IPS-18c (cell line): ENCODE data around the gene MCM6.
"Not testable (repeated sequence)": the region's sequence is repeated elsewhere in the genome, so short reads cannot be mapped to it uniquely, and the experiment has no call there.

Source experiments
- H3K4me3 ChIP-seq: 2 replicates; pipeline ENCODE4 v1.7.0; 2013; ENCODE audit warnings: low read depth, mild to moderate bottlenecking, low read length, moderate library complexity; ENCODE audit not compliant: insufficient read depth
- H3K9me3 ChIP-seq: one replicate; pipeline ENCODE4 v1.6.1; 2013; ENCODE audit warnings: mild to moderate bottlenecking, low read length, moderate library complexity; ENCODE audit not compliant: control insufficient read depth, insufficient read depth

The MCM6 gene

DNA sequence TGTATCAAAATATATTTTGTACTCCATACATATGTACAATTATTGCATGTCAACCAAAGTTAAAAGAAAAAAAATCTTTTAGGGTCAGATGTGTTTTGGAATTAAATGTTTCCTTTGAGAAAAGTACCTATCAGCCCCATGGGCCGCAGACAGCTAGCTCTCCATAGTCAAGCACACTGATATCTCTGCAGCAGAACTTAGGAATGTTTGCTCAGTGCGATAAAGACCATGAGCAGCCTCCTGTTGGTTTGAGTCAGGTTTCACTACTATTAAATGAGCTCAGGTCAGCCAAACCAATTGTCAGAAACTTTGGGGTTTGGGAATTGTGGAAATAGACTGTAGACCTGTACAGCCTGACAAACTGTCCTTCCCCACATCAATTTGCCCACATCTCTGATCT, 73.0 kb downstream of the MCM6 start:
- Histone ChIP-seq H3K9me3 (peaks cover 7% of the 10 kb centered on the region), H3K4me3 (no peak overlapping the region)

GRCh38 chr2:135802350-135802749, 73.9 kb downstream of the MCM6 start:
- H3K9me3 ChIP-seq, result peaks cover 7% of the 10 kb centered on the region
- H3K4me3 ChIP-seq, result no peak overlapping the region

- Histone ChIP-seq H3K9me3 (peaks cover 7% of the 10 kb centered on the region), H3K4me3 (no peak overlapping the region)
Observed at GRCh38 chr2:135800513-135801460, 75.5 kb downstream of the MCM6 start.

- H3K9me3 ChIP-seq, result peaks cover 7% of the 10 kb centered on the region
- no peak overlapping the region for H3K4me3 ChIP-seq
Observed at GRCh38 chr2:135799738-135800137, 76.5 kb downstream of the MCM6 start.

DNA sequence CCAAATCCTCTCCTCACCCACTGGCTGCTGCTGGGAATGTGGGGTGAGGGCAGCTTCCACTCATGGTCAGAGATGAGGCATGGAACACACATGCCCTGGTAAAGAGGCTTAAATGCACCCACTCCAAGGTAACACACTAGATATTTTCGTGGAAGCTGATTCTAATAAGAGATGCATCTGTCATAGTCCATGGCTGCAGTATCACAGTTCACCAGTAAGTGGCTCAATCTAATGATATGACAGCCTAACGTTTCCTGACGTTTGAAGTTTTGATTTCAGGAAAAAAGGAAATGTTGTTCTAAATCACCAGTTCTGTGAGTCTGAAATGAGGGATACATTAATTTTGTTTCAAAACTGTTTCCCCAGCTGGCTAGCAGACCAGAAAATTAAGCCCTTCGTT, 77.5 kb downstream of the MCM6 start:
- H3K9me3 ChIP-seq, result peaks cover 9% of the 10 kb centered on the region
- H3K4me3 ChIP-seq, result no peak overlapping the region

- H3K4me3 ChIP-seq, result no peak overlapping the region
- peaks cover 9% of the 10 kb centered on the region for H3K9me3 ChIP-seq
Observed at GRCh38 chr2:135798275-135798705, 78.0 kb downstream of the MCM6 start.

DNA sequence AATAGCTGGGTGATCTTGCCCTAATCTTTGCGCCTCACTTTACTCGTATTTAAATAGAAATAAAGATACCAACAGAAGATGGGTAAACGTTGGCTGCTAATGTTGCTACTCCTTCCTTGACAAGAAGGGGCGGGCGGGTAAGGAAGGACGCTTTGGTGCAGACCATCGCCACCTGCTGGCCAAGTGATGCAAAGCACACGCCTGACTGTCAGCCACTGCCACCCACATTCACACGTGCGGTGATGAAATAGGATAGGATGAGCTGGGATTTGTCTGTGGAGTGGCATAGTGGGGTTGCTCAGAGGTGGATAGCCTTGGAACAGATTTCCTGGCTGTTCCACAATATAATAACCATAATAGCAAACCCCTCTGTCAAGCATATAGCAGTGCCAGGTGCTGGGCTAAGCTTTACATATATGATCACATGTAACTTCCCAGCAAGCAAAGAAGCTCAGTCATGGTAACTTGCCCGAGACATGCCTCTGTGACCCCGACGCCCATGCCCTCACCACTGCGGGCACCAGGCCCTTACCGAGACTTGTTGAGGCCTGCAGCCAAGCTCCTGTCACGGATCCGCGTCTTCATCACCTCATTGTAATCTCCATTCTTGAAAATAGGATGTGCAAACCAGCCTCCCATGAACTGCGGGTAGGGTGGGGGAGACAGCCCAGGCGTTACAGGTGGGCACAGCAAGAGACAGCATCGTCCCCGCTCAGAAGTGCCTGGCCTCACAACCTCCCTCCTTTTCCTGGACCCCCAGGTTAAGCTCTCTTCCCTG, 78.6 kb downstream of the MCM6 start:
- no peak overlapping the region for H3K4me3 ChIP-seq
- peaks cover 9% of the 10 kb centered on the region for H3K9me3 ChIP-seq

DNA sequence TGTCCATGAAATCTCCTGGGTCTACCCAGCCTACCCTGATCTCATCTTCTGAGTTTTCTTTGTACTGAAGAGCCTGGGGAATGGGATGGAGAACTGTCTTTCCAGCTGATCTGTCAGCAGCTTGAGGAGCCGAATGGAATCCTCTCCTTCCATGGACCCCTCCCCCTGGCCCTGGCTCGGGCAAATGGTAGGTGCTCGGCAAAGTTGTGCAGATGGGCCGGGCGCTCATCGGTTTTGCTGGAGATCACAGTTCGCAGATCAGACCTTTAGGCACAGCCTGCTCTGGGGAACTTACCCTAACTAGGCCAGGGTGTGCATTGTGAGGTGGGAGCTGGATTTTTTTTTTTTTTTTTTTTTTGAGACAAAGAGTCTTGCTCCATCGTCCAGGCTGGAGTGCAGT, 79.6 kb downstream of the MCM6 start:
- Histone ChIP-seq H3K4me3 (no peak overlapping the region), H3K9me3 (peaks cover 9% of the 10 kb centered on the region)

- not testable (repeated sequence) for H3K9me3 ChIP-seq, H3K4me3 ChIP-seq
Observed at GRCh38 chr2:135795641-135796040, 80.6 kb downstream of the MCM6 start.

GRCh38 chr2:135792401-135793150, 83.7 kb downstream of the MCM6 start:
- Histone ChIP-seq H3K9me3 (peaks cover 2% of the 10 kb centered on the region), H3K4me3 (no peak overlapping the region)

DNA sequence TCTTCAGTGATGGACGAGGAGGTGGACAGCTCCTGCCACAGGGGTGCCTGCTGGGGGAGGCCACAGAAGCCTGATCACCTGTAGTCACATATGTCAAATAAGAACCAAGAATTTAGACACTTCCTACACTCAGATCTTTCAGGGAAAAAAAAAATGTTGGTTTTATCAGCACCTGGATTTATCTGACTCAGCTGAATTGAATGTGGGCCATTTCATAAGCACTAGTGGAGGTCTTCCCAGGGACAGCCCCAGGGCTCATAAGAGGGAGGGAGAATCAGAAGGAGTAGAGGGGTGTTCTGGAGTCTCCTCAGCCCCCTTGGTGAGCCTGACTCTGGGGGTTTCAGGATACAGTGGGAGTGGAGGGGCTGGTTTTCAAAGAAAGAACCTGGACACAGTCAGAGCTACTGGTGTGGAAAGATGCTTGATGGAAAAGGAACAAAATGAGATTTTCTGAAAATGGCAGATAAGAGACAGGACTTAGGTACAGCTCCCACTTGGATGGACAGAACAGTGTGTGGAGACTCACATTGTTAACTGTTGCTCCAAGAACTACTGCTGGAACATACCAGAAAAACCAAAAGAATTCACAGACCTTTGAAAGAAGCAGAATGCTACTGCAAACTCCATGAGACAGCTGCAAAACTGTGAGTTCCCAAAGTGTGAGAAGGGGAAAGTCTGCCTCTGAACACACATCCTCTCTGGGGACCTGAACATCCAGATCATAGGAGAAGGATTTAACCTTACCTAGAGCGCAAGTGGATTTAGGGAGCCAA, 84.6 kb downstream of the MCM6 start:
- no peak overlapping the region for H3K4me3 ChIP-seq
- H3K9me3 ChIP-seq, result peaks cover 2% of the 10 kb centered on the region

DNA sequence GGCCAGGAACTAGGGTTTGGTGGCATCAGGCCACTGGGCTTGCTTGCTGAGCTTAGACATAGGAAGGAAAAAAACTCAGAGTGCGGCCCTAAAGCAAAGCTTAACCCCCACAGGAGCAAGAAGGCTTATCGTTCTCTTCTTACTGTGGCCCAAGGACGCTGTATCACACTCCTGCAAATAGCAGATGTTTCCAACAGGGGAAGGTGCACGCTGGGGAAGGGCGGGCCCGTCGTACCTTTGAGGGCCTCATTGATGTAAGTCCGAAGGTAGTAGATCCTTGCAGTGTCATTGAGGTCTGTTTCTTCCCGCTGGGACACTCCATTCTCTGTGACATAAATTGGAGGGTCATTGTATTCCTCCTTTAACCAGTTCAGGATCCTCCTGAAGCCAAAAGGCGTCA, 85.8 kb downstream of the MCM6 start:
- H3K4me3 ChIP-seq, result no peak overlapping the region
- H3K9me3 ChIP-seq, result peaks cover 2% of the 10 kb centered on the region
